Mesothelial cell of epicardium (in vitro differentiated cells): ENCODE measurements around the gene ZMYND8. TPM values are rescaled to one million over a fixed set of nuclear protein-coding genes. Genes with fewer than 3 reads are reported as not detected.
A peak's percentile ranks its signal among the peaks of the same experiment; 100 is the strongest.
"Not testable (repeated sequence)": the region's sequence is repeated elsewhere in the genome, so short reads cannot be mapped to it uniquely, and the experiment has no call there.

Experiments used
- DNase-seq, 2 experiments: peaks; one replicate each; pipeline ENCODE4 v3.0.0; 2021; ENCODE audit warnings: low spot score in 2 of 2; ENCODE audit not compliant: unreplicated experiment in 2 of 2
- H3K27ac Mint-ChIP-seq: 2 replicates; pipeline ENCODE4 v1.8.0; 2021; ENCODE audit warnings: mixed read lengths
- H3K27me3 Mint-ChIP-seq: 2 replicates; pipeline ENCODE4 v1.8.0; 2021; ENCODE audit warnings: low read depth, mixed read lengths
- H3K36me3 Mint-ChIP-seq: 2 replicates; pipeline ENCODE4 v1.8.0; 2021; ENCODE audit warnings: mixed read lengths
- H3K4me1 Mint-ChIP-seq: 2 replicates; pipeline ENCODE4 v1.8.0; 2021; ENCODE audit warnings: mixed read lengths
- H3K4me3 Mint-ChIP-seq: 2 replicates; pipeline ENCODE4 v1.8.0; 2021; ENCODE audit warnings: mild to moderate bottlenecking, moderate library complexity, mixed read lengths
- H3K9me3 Mint-ChIP-seq: 2 replicates; pipeline ENCODE4 v1.8.0; 2021; ENCODE audit warnings: mixed read lengths
- CTCF ChIP-seq: fragments of 200-600 bp; sonication (generic); IDR thresholded peaks from one replicate; pipeline ENCODE4 v1.5.0; 2021; ENCODE audit warnings: antibody characterized with exemption; ENCODE audit not compliant: unreplicated experiment
- total RNA-seq: library from RNA; stranded (reverse); gene quantifications from 3 replicates; pipeline ENCODE4 v1.2.1, GENCODE V29; 2021

The ZMYND8 gene
- total RNA-seq, 1 donor from 2014 or later: 120 TPM

- DNase-seq: no peak
- no peak overlapping the region for H3K4me3 Mint-ChIP-seq
- H3K36me3 Mint-ChIP-seq: peaks cover 40% of the 10 kb centered on the region
- H3K27me3 Mint-ChIP-seq: no peaks in the 10 kb centered on the region
- no peaks in the 10 kb centered on the region for H3K9me3 Mint-ChIP-seq
- no peak overlapping the region for H3K27ac Mint-ChIP-seq
- H3K4me1 Mint-ChIP-seq: peaks cover 11% of the 10 kb centered on the region
- no peak for TF ChIP-seq CTCF
Observed at GRCh38 chr20:47247972-47248371, 108.5 kb downstream of the ZMYND8 start.

GRCh38 chr20:47246061-47246777, 110.3 kb downstream of the ZMYND8 start:
- Mint-ChIP-seq H3K4me3 (no peak overlapping the region), H3K27ac (no peak overlapping the region), H3K27me3 (no peaks in the 10 kb centered on the region), H3K4me1 (peaks cover 23% of the 10 kb centered on the region), H3K36me3 (peaks cover 43% of the 10 kb centered on the region), H3K9me3 (no peaks in the 10 kb centered on the region)
- TF ChIP-seq CTCF: no peak
- DNase-seq: no peak

DNA sequence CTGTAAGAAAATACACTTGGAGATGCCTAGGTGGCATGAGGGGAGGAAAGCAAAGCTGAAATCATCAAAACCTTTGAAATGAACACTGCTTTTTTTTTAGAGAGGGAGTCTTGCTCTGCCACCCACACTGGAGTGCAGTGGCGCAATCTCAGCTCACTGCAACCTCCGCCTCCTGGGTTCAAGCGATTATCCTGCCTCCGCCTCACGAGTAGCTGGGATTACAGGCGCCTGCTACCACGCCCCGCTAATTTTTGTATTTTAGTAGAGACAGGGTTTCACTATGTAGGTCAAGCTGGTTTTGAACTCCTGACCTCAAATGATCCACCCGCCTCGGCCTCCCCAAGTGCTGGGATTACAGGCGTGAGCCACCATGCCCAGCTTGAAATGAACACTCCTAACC, 111.3 kb downstream of the ZMYND8 start:
- not testable (repeated sequence) for DNase-seq, H3K4me3 Mint-ChIP-seq, H3K9me3 Mint-ChIP-seq, H3K27me3 Mint-ChIP-seq, H3K27ac Mint-ChIP-seq
- Mint-ChIP-seq H3K4me1 (peaks cover 23% of the 10 kb centered on the region), H3K36me3 (peaks cover 39% of the 10 kb centered on the region)

DNA sequence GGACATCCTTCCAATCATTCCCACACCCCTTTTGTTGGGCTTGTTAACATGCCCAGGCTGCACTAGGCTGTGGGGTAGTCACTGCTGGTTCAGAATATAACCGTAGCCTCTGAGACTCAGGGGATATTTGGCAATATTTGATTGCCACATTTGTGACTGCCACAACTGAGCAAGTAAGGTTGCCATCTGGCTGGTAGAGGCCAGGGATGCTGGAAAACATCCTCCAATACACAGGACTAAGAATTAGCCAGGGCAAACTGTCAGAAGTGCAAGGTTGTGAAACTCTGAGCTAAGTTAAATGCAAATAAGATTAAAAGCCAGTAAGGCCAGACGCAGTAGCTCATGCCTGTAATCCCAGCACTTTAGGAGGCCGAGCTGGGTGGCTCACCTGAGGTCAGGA, 112.0 kb downstream of the ZMYND8 start:
- Mint-ChIP-seq H3K27ac (no peak overlapping the region), H3K27me3 (no peaks in the 10 kb centered on the region), H3K4me3 (no peak overlapping the region), H3K9me3 (no peaks in the 10 kb centered on the region), H3K36me3 (peaks cover 42% of the 10 kb centered on the region), H3K4me1 (peaks cover 23% of the 10 kb centered on the region)
- no peak for TF ChIP-seq CTCF
- DNase-seq: no peak

DNA sequence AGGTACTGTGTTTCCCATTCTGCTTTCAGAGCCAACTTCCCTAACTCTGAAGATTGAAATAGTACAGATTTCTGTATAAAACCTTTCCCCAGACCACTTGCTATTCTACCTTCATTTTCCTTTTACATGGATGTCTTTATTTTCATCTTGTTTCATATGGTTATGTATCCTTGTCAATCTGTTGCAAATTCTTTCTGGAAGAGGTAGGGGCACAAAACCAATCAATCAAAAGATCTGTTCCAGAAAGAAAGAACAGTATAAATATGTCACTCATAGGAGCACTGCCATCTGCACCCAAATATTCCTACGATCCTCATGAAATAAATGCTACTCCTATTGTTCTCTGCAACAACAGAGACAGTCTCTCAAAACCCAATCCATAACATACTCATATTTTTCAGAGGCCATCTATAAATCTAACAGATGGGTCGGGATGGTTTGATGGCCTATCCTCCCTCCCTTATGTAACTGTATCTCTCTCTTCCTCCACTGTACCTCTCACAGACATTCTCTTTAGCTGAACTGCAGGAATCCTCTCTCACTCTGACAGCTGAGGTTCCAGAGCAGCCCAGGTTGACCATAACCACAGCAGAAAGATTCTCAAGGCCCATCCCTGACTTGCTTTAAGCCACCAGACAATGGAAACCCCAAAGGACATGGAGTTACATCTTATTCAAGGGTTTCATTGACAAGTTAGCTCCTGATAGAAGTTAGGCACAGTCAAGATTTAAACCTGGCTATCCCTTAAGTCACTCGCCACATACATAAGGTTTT, 112.8 kb downstream of the ZMYND8 start:
- Mint-ChIP-seq H3K27ac (peak overlapping the region; percentile 86), H3K27me3 (no peaks in the 10 kb centered on the region), H3K36me3 (peaks cover 41% of the 10 kb centered on the region), H3K9me3 (no peaks in the 10 kb centered on the region), H3K4me3 (no peak overlapping the region), H3K4me1 (peaks cover 23% of the 10 kb centered on the region)
- TF ChIP-seq CTCF: no peak
- no peak for DNase-seq

GRCh38 chr20:47243003-47243402, 113.5 kb downstream of the ZMYND8 start:
- Mint-ChIP-seq H3K36me3 (peaks cover 42% of the 10 kb centered on the region), H3K4me3 (no peak overlapping the region), H3K4me1 (peaks cover 23% of the 10 kb centered on the region), H3K27ac (peak overlapping the region; percentile 86), H3K27me3 (no peaks in the 10 kb centered on the region), H3K9me3 (no peaks in the 10 kb centered on the region)
- no peak for TF ChIP-seq CTCF
- DNase-seq: no peak
